GM06990 (cell line): Measurements from ENCODE around the gene PPCDC.

Experiments
- DNase-seq: peaks from one replicate; pipeline ENCODE4 v3.0.0-alpha.2; 2011; ENCODE audit not compliant: insufficient read length; ENCODE audit errors: extremely low read depth
- H3K27me3 ChIP-seq: replicated peaks from 2 replicates; pipeline ENCODE4 v1.6.0; 2011; ENCODE audit warnings: low read length; ENCODE audit not compliant: control insufficient read depth, insufficient read depth
- H3K36me3 ChIP-seq: 2 replicates; pipeline ENCODE4 v1.5.1; 2011; ENCODE audit warnings: low read length; ENCODE audit not compliant: control insufficient read depth, insufficient read depth
- H3K4me3 ChIP-seq: replicated peaks from 2 replicates; pipeline ENCODE4 v1.5.1; 2011; ENCODE audit warnings: low read depth, mild to moderate bottlenecking, control low read depth, low read length
- CTCF ChIP-seq: IDR thresholded peaks from 2 replicates; pipeline ENCODE4 v1.5.1; 2011; ENCODE audit warnings: low read length, control low read depth, mild to moderate bottlenecking, inconsistent platforms; ENCODE audit not compliant: insufficient read depth, poor library complexity, severe bottlenecking

Gene PPCDC

GRCh38 chr15:75029378-75030022 lies 6.1 kb downstream of the PPCDC start:
- peak; percentile 90 for TF ChIP-seq CTCF
- H3K4me3 ChIP-seq: no peak overlapping the region
- H3K36me3 ChIP-seq: peaks cover 6% of the 10 kb centered on the region
- peak; percentile 72 for DNase-seq
- H3K27me3 ChIP-seq: no peaks in the 10 kb centered on the region

- no peak for TF ChIP-seq CTCF
- no peak for DNase-seq
- peaks cover 7% of the 10 kb centered on the region for H3K36me3 ChIP-seq
- H3K27me3 ChIP-seq: no peaks in the 10 kb centered on the region
- H3K4me3 ChIP-seq: no peak overlapping the region
Measured at GRCh38 chr15:75030023-75030413, 6.6 kb downstream of the PPCDC start.

GRCh38 chr15:75030424-75030823 lies 7.0 kb downstream of the PPCDC start:
- no peak for DNase-seq
- H3K36me3 ChIP-seq: peaks cover 10% of the 10 kb centered on the region
- TF ChIP-seq CTCF: no peak
- no peak overlapping the region for H3K4me3 ChIP-seq
- no peaks in the 10 kb centered on the region for H3K27me3 ChIP-seq

GRCh38 chr15:75031848-75032247 lies 8.5 kb downstream of the PPCDC start:
- Histone ChIP-seq H3K4me3 (no peak overlapping the region), H3K36me3 (peaks cover 8% of the 10 kb centered on the region), H3K27me3 (no peaks in the 10 kb centered on the region)
- DNase-seq: no peak
- TF ChIP-seq CTCF: no peak

- DNase-seq: no peak
- no peak for TF ChIP-seq CTCF
- Histone ChIP-seq H3K27me3 (no peaks in the 10 kb centered on the region), H3K36me3 (peaks cover 8% of the 10 kb centered on the region), H3K4me3 (no peak overlapping the region)
Measured at GRCh38 chr15:75032395-75032794, 9.0 kb downstream of the PPCDC start.

GRCh38 chr15:75033809-75034208 lies 10.4 kb downstream of the PPCDC start:
- H3K27me3 ChIP-seq: no peaks in the 10 kb centered on the region

More at GRCh38 chr15:75033809-75034208, 10.4 kb downstream of the PPCDC start:
- no peak for DNase-seq
- Histone ChIP-seq H3K36me3 (peaks cover 6% of the 10 kb centered on the region), H3K4me3 (no peak overlapping the region)
- peak; percentile 12 for TF ChIP-seq CTCF
